H1 (cell line): ENCODE results near the gene PHOSPHO2. TPM values are rescaled to one million over a fixed set of nuclear protein-coding genes. Genes with fewer than 3 reads are reported as not detected.

Experiments
- CTCF ChIA-PET: fragments of 300-600 bp; sonication (Branson Sonifier 250); formaldehyde crosslinking; loops from one replicate; lab custom pipeline; 2021; ENCODE audit not compliant: partially characterized antibody; lab: Charles Lee
- POLR2A ChIA-PET: fragments of 300-600 bp; sonication (Branson Sonifier 250); formaldehyde crosslinking; loops from one replicate; lab custom pipeline; 2021; ENCODE audit warnings: inconsistent platforms; ENCODE audit not compliant: partially characterized antibody; lab: Charles Lee
- DNase-seq, 2 experiments: peaks; one replicate each; pipeline versions ENCODE4 v3.0.0 to v3.0.0-alpha.2; 2010 to 2022; ENCODE audit warnings: low spot score in 2 of 2, low read depth in 1 of 2, mixed read lengths in 1 of 2
- FAIRE-seq: peaks from 2 replicates; lab custom pipeline; 2011; peaks lifted over from hg19 to GRCh38; lab: Jason Lieb, UNC
- H2AFZ ChIP-seq: 2 replicates; pipeline ENCODE4 v1.8.1; 2012; ENCODE audit warnings: low read length, inconsistent platforms
- H2AK5ac ChIP-seq: 2 replicates; pipeline ENCODE4 v1.6.1; 2013; ENCODE audit warnings: low read depth, low read length
- H2BK120ac ChIP-seq: replicated peaks from 2 replicates; pipeline ENCODE3; 2013; ENCODE audit warnings: low read depth, low read length, inconsistent platforms
- H2BK12ac ChIP-seq: 2 replicates; pipeline ENCODE4 v1.6.1; 2013; ENCODE audit warnings: low read depth, low read length
- H2BK15ac ChIP-seq: 2 replicates; pipeline ENCODE4 v1.6.1; 2013; ENCODE audit warnings: low read length
- H2BK20ac ChIP-seq: 2 replicates; pipeline ENCODE4 v1.6.1; 2013; ENCODE audit warnings: low read length
- H2BK5ac ChIP-seq: 2 replicates; pipeline ENCODE4 v1.6.1; 2013; ENCODE audit warnings: low read depth, low read length
- H3K14ac ChIP-seq: 2 replicates; pipeline ENCODE4 v1.6.1; 2013; ENCODE audit warnings: inconsistent platforms; ENCODE audit not compliant: insufficient read length
- H3K18ac ChIP-seq: 2 replicates; pipeline ENCODE4 v1.6.1; 2013; ENCODE audit warnings: low read length; ENCODE audit errors: extremely low read depth
- H3K23ac ChIP-seq: 2 replicates; pipeline ENCODE4 v1.6.1; 2013; ENCODE audit warnings: inconsistent platforms; ENCODE audit not compliant: insufficient read length
- H3K23me2 ChIP-seq: 2 replicates; pipeline ENCODE4 v1.6.1; 2013; ENCODE audit warnings: low read depth, low read length
- H3K27ac ChIP-seq: 2 replicates; pipeline ENCODE4 v1.6.1; 2011; ENCODE audit warnings: low read depth, low read length, inconsistent platforms
- H3K27me3 ChIP-seq, 4 experiments: replicated peaks in 1 of 4; 1 replicate in 1 of 4; 2 replicates in 3 of 4; pipeline versions ENCODE4 v1.6.1 to v1.8.1; 2011 to 2013; ENCODE audit warnings: low read length in 3 of 4, mild to moderate bottlenecking in 3 of 4, inconsistent platforms in 2 of 4, mixed read lengths in 2 of 4, moderate library complexity in 1 of 4; ENCODE audit not compliant: control insufficient read depth in 3 of 4, insufficient read depth in 3 of 4; ENCODE audit errors: extremely low read depth in 1 of 4
- H3K36me3 ChIP-seq, 4 experiments: 2 replicates each; pipeline versions ENCODE4 v1.6.1 to v1.8.1; 2011 to 2013; ENCODE audit warnings: mild to moderate bottlenecking in 4 of 4, low read length in 3 of 4, moderate library complexity in 2 of 4, control low read depth in 1 of 4, inconsistent platforms in 1 of 4; ENCODE audit not compliant: insufficient read depth in 4 of 4, control insufficient read depth in 2 of 4
- H3K4ac ChIP-seq: replicated peaks from 2 replicates; pipeline ENCODE3; 2013; ENCODE audit warnings: low read length, low read depth, mixed read lengths, inconsistent platforms; ENCODE audit not compliant: insufficient read length
- H3K4me1 ChIP-seq, 4 experiments: replicated peaks in 1 of 4; 1 replicate in 1 of 4; 2 replicates in 3 of 4; pipeline versions ENCODE4 v1.6.1 to v1.8.1; 2011 to 2013; ENCODE audit warnings: low read length in 3 of 4, inconsistent platforms in 2 of 4, mixed read lengths in 1 of 4; ENCODE audit not compliant: insufficient read depth in 4 of 4, control insufficient read depth in 3 of 4
- H3K4me2 ChIP-seq, 2 experiments: 2 replicates each; pipeline versions ENCODE4 v1.6.1 to v1.8.1; 2011 to 2013; ENCODE audit warnings: low read depth in 2 of 2, low read length in 2 of 2, control low read depth in 1 of 2, inconsistent platforms in 1 of 2, mild to moderate bottlenecking in 1 of 2; ENCODE audit not compliant: insufficient read depth in 1 of 2
- H3K4me3 ChIP-seq, 4 experiments: fragments of 200-600, 300-600 bp in 1 of 4; sonication (generic), shearing (Covaris generic), sonication (Bioruptor Twin) in 1 of 4; 2 replicates each; pipeline versions ENCODE4 v1.5.1 to v1.8.1; 2011 to 2016; ENCODE audit warnings: low read length in 4 of 4, low read depth in 3 of 4, control low read depth in 2 of 4, inconsistent platforms in 2 of 4, mild to moderate bottlenecking in 2 of 4, mixed read lengths in 1 of 4, moderate library complexity in 1 of 4; ENCODE audit not compliant: insufficient read depth in 2 of 4; ENCODE audit errors: extremely low read depth in 1 of 4
- H3K56ac ChIP-seq: replicated peaks from 2 replicates; pipeline ENCODE3; 2013; ENCODE audit warnings: low read depth, mild to moderate bottlenecking, mixed read lengths, low read length, inconsistent platforms; ENCODE audit not compliant: insufficient read length
- H3K79me1 ChIP-seq: 2 replicates; pipeline ENCODE4 v1.6.1; 2013; ENCODE audit warnings: low read depth, low read length, control low read depth
- H3K79me2 ChIP-seq, 2 experiments: 2 replicates each; pipeline versions ENCODE4 v1.6.1 to v1.8.1; 2012 to 2013; ENCODE audit warnings: low read length in 2 of 2, mild to moderate bottlenecking in 2 of 2, inconsistent platforms in 1 of 2; ENCODE audit not compliant: insufficient read depth in 2 of 2, control insufficient read depth in 1 of 2
- H3K9ac ChIP-seq, 4 experiments: replicated peaks in 1 of 4; 1 replicate in 1 of 4; 2 replicates in 3 of 4; pipeline versions ENCODE4 v1.6.1 to v1.8.1; 2011 to 2013; ENCODE audit warnings: low read depth in 3 of 4, low read length in 3 of 4, control low read depth in 2 of 4, mild to moderate bottlenecking in 2 of 4, moderate library complexity in 2 of 4, inconsistent platforms in 1 of 4; ENCODE audit errors: extremely low read depth in 1 of 4
- H3K9me3 ChIP-seq, 2 experiments: 2 replicates each; pipeline versions ENCODE4 v1.6.1 to v1.8.1; 2012 to 2013; ENCODE audit warnings: mild to moderate bottlenecking in 2 of 2, moderate library complexity in 2 of 2, control low read depth in 1 of 2, inconsistent platforms in 1 of 2, low read depth in 1 of 2, low read length in 1 of 2, mixed read lengths in 1 of 2; ENCODE audit not compliant: insufficient read depth in 2 of 2
- H4K20me1 ChIP-seq, 2 experiments: replicated peaks in 1 of 2; 2 replicates each; pipeline versions ENCODE3 to v1.8.1; 2011 to 2013; ENCODE audit warnings: inconsistent platforms in 2 of 2, low read length in 2 of 2, mild to moderate bottlenecking in 1 of 2; ENCODE audit not compliant: insufficient read depth in 2 of 2, control insufficient read depth in 1 of 2
- H4K5ac ChIP-seq: 2 replicates; pipeline ENCODE4 v1.6.1; 2013; ENCODE audit warnings: low read length, low read depth, mixed read lengths, inconsistent platforms; ENCODE audit not compliant: insufficient read length
- H4K8ac ChIP-seq: 2 replicates; pipeline ENCODE4 v1.8.0; 2013; ENCODE audit warnings: mild to moderate bottlenecking, moderate library complexity, low read length, inconsistent platforms; ENCODE audit not compliant: insufficient read depth; ENCODE audit errors: extremely low read depth
- H4K91ac ChIP-seq: replicated peaks from 2 replicates; pipeline ENCODE3; 2013; ENCODE audit warnings: low read length, mixed read lengths, inconsistent platforms; ENCODE audit not compliant: insufficient read length
- ATF2 ChIP-seq: IDR thresholded peaks from 2 replicates; pipeline ENCODE4 v1.6.1; 2012; ENCODE audit warnings: low read length, inconsistent platforms
- CBX5 ChIP-seq: fragments of 300-800, 300-1000 bp; sonication (generic); IDR thresholded peaks from 2 replicates; pipeline ENCODE4 v1.7.1; 2016; ENCODE audit warnings: antibody characterized with exemption, low read length, low read depth
- POLR2A ChIP-seq, 2 experiments: IDR thresholded peaks; 1 replicate in 1 of 2; 2 replicates in 1 of 2; pipeline ENCODE4 v1.6.1; 2011; ENCODE audit warnings: low read depth in 2 of 2, low read length in 2 of 2, mild to moderate bottlenecking in 2 of 2; ENCODE audit errors: control extremely low read depth in 1 of 2
- RBBP5 ChIP-seq: IDR thresholded peaks from 2 replicates; pipeline ENCODE4 v1.7.1; 2012; ENCODE audit warnings: low read depth, mild to moderate bottlenecking, inconsistent platforms, low read length, moderate library complexity, borderline replicate concordance
- WGBS, 2 experiments: shearing (Covaris generic) in 1 of 2; methylation state at CpG; one replicate each; pipeline versions ENCODE4 v1.1.6 to v1.1.7; 2013 to 2015; ENCODE audit warnings: low lambda C conversion rate in 2 of 2, mixed read lengths in 2 of 2, inconsistent platforms in 1 of 2, low coverage in 1 of 2, missing lambda C conversion rate in 1 of 2; ENCODE audit not compliant: insufficient replicate concordance in 2 of 2, insufficient coverage in 1 of 2, insufficient read length in 1 of 2; ENCODE audit errors: extremely low coverage in 1 of 2, missing lambda C conversion rate in 1 of 2; 5-methylcytosine and 5-hydroxymethylcytosine counted together
- polyA plus RNA-seq, 7 experiments: library from polyadenylated mRNA; depleted of rRNA in 3 of 7; stranded (reverse) in 5 of 7; unstranded in 2 of 7; fragments of >200 nt in 5 of 7; fragments of 200-250 nt in 2 of 7; gene quantifications; 1 replicate in 5 of 7; 2 replicates in 1 of 7; 4 replicates in 1 of 7; pipeline versions ENCODE4 v1.2.1 to v1.2.3, GENCODE V29; 2011 to 2013; ENCODE audit warnings: missing spikeins in 2 of 7, mixed read lengths in 2 of 7
- total RNA-seq: library from RNA; stranded (reverse); fragmentation: NEBNext Ultra II Directional; extraction: Animal tissue kit (Norgen Biotek cat#: 25700); gene quantifications from 2 replicates; pipeline ENCODE4 v1.2.1, GENCODE V29; 2021

The PHOSPHO2 gene
- total and polyA plus RNA-seq, 2 of the 8 experiments (the other 6 are each of a cell fraction or from before 2014, with no cell fraction given): 2.4 to 8.5 TPM

- no peaks in the 10 kb centered on the region for H3K79me2 ChIP-seq
- no peaks in the 10 kb centered on the region; a peak in 1 of 4 replicates for H3K9me3 ChIP-seq
- H3K27me3 ChIP-seq: no peaks in the 10 kb centered on the region
- H3K9ac ChIP-seq: no peak overlapping the region
- no peak overlapping the region for H4K91ac ChIP-seq
- no peak overlapping the region for H2BK5ac ChIP-seq
- no peak overlapping the region for H2AK5ac ChIP-seq
- no peaks in the 10 kb centered on the region for H3K36me3 ChIP-seq
- H4K8ac ChIP-seq: no peak overlapping the region
- H3K4me3 ChIP-seq: no peak overlapping the region
- peaks cover 0 to 6% (median 3%) of the 10 kb centered on the region in 4 experiments; a peak in 1 of 7 replicates for H3K4me1 ChIP-seq
- POLR2A ChIA-PET: interaction anchor here (0.6 kb wide), 1 partner anchor 39 kb away, joined by 3 read pairs; no protein-coding TSS in a partner anchor
- H4K5ac ChIP-seq: no peak overlapping the region
- no peaks in the 10 kb centered on the region for H3K79me1 ChIP-seq
- no peak overlapping the region for H3K23ac ChIP-seq
- H2BK120ac ChIP-seq: no peak overlapping the region
- H3K4ac ChIP-seq: no peak overlapping the region
- H3K23me2 ChIP-seq: no peaks in the 10 kb centered on the region
- WGBS, 2 experiments: 96% methylated on average over 1 of the region's 1 CpG; no CpG with 5 or more reads in 1 of the 2 experiments
- DNase-seq (no peak), FAIRE-seq (no peak)
- no peak overlapping the region for H2BK12ac ChIP-seq
- H4K20me1 ChIP-seq: no peaks in the 10 kb centered on the region
- no peak overlapping the region for H2BK15ac ChIP-seq
- CTCF ChIA-PET: no interaction called here
- no peak overlapping the region for H2BK20ac ChIP-seq
- H3K18ac ChIP-seq: no peak overlapping the region
- H3K56ac ChIP-seq: no peak overlapping the region
- no peak overlapping the region for H2AFZ ChIP-seq
- H3K4me2 ChIP-seq: no peak overlapping the region
- no peak overlapping the region for H3K27ac ChIP-seq
- no peak overlapping the region for H3K14ac ChIP-seq
- TF ChIP-seq ATF2: no peak
- TF ChIP-seq CBX5: no peak
- TF ChIP-seq RBBP5: no peak
- TF ChIP-seq POLR2A (IDR thresholded peaks at IDR 0.05; ENCODE audit: control extremely low read depth in 1 of 2, low read depth in 2 of 2, low read length in 2 of 2): no peak
These were observed 15.1 kb downstream of the PHOSPHO2 start for GRCh38 chr2:169709331-169709730.
